HG03442 (cell line): ENCODE data around the gene DYNLT2B.
"Not testable (repeated sequence)": the region's sequence is repeated elsewhere in the genome, so short reads cannot be mapped to it uniquely, and the experiment has no call there.

Experiments used
- ATAC-seq: cut with Tn5 transposase; IDR thresholded peaks from one replicate; pipeline ENCODE4 v1.9.1; 2021; ENCODE audit warnings: mild to moderate bottlenecking, moderate library complexity; ENCODE audit not compliant: unreplicated experiment

Gene DYNLT2B

DNA sequence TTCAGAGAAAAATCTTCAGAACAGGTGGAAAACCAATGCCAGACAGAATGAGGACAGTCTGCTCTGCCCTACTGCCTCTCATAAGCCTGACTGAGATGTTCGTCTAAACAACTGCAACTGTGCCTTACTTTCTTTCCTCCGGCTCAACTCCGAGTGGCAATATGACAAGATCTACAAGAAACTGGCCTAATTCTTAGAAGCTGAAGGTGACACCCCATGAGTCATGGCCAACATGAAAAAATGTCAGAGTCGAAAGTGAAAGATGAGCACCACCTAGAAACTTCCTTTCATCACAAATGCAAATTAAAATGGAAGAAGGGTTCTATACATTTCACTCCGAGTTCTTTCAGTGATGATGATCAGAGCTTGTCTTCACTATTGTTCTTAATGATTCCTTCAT, 43.5 kb downstream of the DYNLT2B start:
- peak; percentile 81 for ATAC-seq

DNA sequence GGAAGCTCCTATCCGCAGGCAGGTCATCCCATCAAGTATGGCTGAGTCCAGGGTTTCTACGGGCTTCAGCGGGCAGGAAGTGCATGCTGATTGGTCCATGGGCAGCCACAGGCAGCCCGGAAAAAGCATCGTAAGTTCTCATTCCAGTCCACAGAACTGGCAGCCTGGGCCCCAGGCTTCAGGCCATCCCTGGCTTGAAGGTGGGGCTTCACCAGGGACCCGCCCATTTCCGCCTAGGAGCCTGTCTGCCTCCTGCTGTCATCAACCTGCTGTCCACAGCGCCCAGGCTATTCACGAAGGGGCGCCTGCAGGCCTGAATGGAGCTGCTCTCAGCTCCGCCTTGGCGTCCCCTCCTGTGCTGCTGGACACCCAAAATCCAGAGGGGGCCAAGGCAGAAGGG, 44.4 kb downstream of the DYNLT2B start:
- ATAC-seq = no peak

DNA sequence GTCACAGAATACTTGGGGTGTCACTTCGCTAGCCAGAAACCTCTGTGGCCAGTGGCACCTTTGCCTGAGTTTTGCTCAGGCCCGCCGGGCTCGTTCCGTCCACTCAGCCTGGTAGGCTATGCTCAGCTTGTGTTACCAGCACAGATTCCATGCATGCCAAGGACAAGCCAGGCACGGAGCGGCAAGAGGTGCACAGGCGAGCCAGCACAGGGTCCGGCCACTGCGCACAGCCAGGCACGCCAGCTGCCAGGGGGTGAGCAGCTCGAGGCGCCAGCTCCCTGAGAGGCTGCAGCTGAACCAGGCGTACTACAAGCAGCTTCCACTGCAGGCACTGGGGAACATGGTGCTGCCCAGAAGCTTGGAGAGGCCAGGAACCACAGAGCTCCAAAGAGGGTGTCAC, 45.2 kb downstream of the DYNLT2B start:
- ATAC-seq = no peak

DNA sequence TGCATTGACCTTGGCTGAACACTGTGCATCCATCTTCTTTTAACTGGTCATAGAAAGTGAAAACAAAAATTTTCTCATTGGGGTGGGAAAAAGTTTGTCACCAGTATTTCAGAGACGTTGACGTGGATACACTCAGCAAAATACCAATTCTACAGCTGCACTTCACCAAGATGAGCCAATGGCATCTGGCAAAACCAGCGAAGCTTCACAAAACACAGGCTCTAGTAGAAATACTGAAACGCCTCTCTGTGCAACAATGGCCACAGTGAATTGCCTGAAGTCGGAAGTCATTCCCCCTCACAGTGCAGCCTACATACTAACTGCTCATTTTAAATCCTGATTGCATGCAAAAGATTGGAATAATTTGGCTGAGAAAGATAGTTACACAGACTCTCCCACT, 47.5 kb downstream of the DYNLT2B start:
- no peak for ATAC-seq

DNA sequence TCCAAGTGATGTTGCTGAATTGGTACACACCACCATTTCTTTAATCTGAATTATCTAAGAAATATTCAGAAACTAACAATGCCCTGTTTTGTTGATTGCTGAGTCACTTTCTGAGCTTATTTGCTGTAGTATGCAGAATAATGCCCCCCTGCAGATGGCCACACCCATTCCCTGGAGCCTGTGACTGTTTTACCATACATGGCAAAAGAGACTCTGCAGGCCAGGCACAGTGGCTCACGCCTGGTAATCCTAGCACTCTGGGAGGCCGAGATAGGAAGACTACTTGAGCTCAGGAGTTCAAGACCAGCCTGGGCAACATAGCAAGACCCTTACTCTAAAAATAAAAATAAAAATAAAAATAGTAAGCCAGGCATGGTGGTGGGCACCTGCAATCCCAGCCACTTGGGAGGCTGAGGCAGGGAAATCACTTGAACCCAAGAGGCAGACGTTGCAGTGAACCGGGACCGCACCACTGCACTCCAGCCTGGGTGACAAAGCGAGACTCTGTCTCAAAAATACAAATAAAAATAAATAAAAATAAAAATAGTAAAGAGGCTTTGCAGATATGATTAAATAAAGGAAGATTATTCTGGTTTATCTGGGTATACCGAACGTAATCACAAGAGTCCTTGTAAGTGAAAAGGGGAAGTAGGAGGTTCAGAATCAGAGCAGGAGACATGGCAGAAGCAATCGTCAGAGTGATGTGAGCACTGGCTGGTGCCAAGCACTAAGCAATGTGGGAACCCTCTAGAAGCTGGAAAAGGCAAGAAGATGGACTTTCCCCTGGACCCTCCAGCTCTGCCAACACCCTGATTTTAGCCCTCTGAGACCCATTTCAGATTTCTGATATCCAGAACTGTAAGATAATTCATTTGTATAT, 49.5 kb downstream of the DYNLT2B start:
- no peak for ATAC-seq

DNA sequence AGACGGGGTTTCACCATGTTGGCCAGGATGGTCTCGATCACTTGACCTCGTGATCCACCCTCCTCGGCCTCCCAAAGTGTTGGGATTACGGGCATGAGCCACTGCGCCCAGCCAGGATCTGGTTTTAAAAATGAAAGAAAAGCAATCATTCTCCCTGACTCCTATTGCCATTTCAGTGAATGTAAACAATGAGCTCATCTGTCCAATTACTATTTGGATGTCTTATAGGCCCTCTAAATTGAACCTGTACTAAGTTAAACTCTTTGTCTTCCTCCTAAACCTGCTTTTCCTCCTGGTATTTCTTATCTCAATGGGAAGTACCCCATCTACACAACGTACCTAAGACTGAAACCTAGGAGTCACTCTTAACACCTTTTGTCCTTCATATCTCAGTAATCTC, 54.2 kb downstream of the DYNLT2B start:
- ATAC-seq = no peak

DNA sequence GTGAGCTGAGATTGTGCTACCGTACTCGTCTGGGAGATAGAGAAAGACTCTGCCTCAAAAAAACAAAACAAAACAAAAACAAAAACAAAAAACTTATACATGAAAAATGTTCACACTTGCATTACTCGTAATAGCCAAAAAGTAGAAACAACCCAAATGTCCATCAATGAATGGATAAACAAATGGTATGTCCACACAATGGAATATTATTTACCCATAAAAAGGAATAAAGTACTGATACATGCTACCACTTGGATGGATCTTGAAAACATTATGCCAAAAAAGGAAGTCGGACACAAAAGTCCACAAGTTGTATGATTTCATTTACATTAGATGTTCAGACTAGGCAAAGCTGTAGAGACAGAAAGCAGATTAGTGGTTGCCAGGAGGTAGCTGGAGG, 57.3 kb downstream of the DYNLT2B start:
- ATAC-seq = no peak

DNA sequence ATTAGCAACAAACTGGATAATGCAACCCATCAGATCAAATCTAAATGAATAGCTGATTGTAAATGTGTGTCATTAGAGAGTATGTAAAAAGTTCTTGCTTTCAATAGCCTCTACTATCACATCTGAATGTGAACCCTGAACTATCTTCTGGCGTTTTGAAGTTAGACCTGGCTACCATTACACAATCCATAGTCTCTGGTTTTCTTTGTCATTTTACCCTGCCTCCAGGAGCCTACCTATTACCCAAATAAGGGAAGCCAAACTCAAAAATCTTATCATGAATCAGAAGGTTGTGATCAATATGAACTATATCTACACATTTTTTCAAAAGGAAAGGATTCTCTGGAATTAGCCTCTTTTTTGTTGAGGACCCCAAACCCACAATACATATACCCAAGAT, 62.3 kb downstream of the DYNLT2B start:
- ATAC-seq = no peak

DNA sequence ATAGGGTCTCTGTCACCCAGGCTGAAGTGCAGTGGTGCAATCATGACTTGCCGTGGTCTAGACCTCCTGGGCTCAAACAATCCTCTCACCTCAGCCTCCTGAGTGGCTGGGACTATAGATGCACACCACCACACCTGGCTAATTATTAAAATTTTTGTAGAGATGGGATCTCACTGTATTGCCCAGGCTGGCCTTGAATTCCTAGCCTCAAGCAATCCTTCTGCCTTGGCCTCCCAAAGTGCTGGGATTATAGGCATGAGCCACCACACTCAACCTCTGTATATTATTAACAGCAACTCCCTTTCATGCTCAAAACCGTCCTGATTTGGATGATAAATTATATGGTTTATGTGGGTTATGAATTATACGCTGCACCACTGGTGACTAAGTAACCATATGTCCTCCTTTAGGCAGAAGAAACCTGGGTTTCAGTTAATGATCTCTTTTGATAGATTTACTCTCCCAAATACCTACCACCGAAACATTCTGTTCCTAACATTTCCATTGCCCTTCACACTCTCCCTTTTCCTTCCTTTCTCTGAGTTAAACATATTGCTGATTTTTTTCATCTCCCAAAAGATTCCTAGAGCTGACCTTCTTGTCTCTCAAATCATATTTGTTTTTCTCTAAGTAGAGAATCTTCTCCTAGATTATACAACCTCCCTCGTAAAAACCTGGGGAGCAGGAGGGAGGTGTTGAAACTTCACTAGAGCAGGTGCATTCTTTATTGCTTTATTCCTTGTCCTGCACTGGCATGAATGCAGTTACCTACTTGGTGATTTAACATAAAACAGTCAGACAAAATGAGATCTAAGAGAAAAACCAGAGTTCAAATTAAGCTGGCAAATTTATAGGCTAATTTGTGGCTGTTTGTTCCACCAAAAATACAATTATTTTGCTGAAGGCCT, 63.4 kb downstream of the DYNLT2B start:
- ATAC-seq = no peak

DNA sequence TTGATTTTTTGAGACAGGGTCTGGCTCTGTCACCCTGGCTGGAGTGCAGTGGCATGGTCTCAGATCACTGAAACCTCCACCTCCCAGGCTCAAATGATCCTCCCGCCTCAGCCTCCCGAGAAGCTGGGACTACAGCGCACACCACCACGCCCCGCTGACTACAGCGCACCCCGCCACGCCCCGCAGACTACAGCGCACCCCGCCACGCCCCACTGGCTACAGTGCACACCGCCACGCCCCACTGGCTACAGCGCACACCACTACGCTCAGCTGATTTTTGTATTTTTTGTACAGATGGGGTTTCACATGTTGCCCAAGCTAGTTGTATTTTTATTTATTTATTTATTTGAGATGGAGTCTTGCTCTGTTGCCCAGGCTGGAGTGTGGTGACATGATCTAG, 66.1 kb downstream of the DYNLT2B start:
- no peak for ATAC-seq

DNA sequence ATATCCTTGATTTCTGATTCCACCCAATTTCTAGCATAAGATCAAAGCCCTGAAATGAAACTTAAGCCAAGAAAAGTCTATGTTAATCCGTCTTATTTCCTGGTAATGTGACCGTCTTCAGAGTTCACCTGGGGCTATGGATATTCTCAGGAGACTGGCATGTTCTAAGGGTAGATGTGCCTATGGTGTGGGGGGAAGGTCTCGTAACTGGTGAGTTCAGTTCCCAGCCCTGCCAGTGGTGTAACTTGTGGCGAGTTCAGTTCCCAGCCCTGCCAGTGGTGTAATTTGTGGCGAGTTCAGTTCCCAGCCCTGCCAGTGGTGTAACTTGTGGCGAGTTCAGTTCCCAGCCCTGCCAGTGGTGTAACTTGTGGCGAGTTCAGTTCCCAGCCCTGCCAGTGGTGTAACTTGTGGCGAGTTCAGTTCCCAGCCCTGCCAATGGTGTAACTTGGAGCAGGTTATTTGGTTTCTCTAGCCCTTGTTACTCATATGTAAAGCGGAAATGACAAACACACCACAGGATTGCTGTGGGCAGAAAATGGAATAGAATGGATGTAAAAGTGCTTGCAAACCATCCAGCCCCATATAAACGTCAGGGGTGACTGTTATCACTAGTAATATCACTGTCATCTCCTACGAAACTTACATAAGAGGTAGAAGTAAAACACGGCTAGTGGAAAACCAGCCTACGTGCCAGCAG, 71.3 kb downstream of the DYNLT2B start:
- ATAC-seq = no peak

DNA sequence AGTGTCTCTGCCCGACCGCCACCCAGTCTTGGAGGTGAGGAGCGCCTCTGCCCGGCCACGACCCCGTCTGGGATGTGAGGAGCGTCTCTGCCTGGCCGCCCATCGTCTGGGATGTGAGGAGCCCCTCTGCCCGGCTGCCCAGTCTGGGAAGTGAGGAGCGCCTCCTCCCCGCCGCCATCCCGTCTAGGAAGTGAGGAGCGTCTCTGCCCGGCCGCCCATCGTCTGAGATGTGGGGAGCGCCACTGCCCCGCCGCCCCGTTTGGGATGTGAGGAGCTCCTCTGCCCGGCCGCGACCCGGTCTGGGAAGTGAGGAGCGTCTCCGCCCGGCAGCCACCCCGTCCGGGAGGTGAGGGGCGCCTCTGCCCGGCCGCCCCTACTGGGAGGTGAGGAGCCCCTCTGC, 73.9 kb downstream of the DYNLT2B start:
- not testable (repeated sequence) for ATAC-seq

DNA sequence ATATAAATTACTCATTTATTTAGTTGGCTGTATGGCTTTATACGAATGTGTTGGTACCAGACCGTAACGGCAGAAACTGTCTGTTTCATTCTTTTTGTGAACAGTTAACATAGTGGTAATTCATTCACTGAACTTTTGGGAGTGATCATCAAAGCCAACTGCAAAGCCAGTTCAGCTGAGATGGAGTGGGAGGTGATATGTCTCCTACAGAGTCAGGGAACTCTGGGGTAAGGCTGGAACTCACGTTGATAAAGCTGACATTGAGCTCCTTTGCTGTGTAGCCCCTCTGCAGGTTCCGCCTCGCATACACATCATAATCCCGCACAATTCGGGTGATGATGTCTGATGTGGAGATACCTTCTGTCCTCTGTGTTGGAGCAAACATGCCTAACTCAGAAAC, 76.3 kb downstream of the DYNLT2B start:
- ATAC-seq = no peak
